ENCODE data around the gene CCDC174. TPM values are rescaled to one million over a fixed set of nuclear protein-coding genes. Genes with fewer than 3 reads are reported as not detected.

Gene CCDC174
- total RNA-seq, 4 donors from 2014 or later, result 21.2 to 30.1 (median 25.5) TPM

GRCh38 chr3:14619605-14620004 is 32.0 kb upstream of the CCDC174 start:
- H3K4me1 ChIP-seq, result no peaks in the 10 kb centered on the region
- intact Hi-C loops (cut with DNase I), result no loop called here
- H3K36me3 ChIP-seq, result no peaks in the 10 kb centered on the region
- DNase-seq, result no peak
- no peak overlapping the region for H3K4me3 ChIP-seq (replicated peaks in 1 of 3)
- no peak overlapping the region for H3K27ac ChIP-seq
- no peaks in the 10 kb centered on the region for H3K27me3 ChIP-seq
- WGBS, 2 donors, result 22 to 73% methylated on average over 2 of the region's 2 CpGs
- H3K9me3 ChIP-seq, result no peaks in the 10 kb centered on the region
- TF ChIP-seq POLR2A (IDR thresholded peaks at IDR 0.05), result no peak
- TF ChIP-seq CTCF (IDR thresholded peaks at IDR 0.05), result no peak

GRCh38 chr3:14620512-14620911 is 31.1 kb upstream of the CCDC174 start:
- Histone ChIP-seq H3K4me3 (replicated peaks in 1 of 3) (no peak overlapping the region), H3K9me3 (no peaks in the 10 kb centered on the region), H3K4me1 (peaks cover 0 to 5% of the 10 kb centered on the region in 2 donors), H3K36me3 (no peaks in the 10 kb centered on the region), H3K27ac (no peak overlapping the region), H3K27me3 (no peaks in the 10 kb centered on the region)
- no peak for DNase-seq
- TF ChIP-seq POLR2A (IDR thresholded peaks at IDR 0.05), result no peak
- no peak for TF ChIP-seq CTCF (IDR thresholded peaks at IDR 0.05)
- WGBS, 2 donors, result 46 to 61% methylated on average over 7 of the region's 7 CpGs
- intact Hi-C loops (cut with DNase I), result no loop called here

- intact Hi-C loops (cut with DNase I), result no loop called here
- no peak for DNase-seq
- H3K36me3 ChIP-seq, result no peaks in the 10 kb centered on the region
- peaks cover 0 to 5% of the 10 kb centered on the region in 2 donors for H3K4me1 ChIP-seq
- no peak overlapping the region for H3K27ac ChIP-seq
- TF ChIP-seq POLR2A (IDR thresholded peaks at IDR 0.05) (no peak), CTCF (IDR thresholded peaks at IDR 0.05) (no peak)
- H3K27me3 ChIP-seq, result no peaks in the 10 kb centered on the region
- H3K9me3 ChIP-seq, result no peaks in the 10 kb centered on the region
- 91 to 95% methylated on average over 4 of the region's 4 CpGs for WGBS, 2 donors
- H3K4me3 ChIP-seq (replicated peaks in 1 of 3), result no peak overlapping the region
Observed at GRCh38 chr3:14621093-14621492, 30.5 kb upstream of the CCDC174 start.

GRCh38 chr3:14622368-14622767 is 29.2 kb upstream of the CCDC174 start:
- Histone ChIP-seq H3K36me3 (no peaks in the 10 kb centered on the region), H3K27ac (no peak overlapping the region), H3K4me1 (peaks cover 0 to 5% of the 10 kb centered on the region in 2 donors), H3K27me3 (no peaks in the 10 kb centered on the region), H3K4me3 (replicated peaks in 1 of 3) (no peak overlapping the region), H3K9me3 (no peaks in the 10 kb centered on the region)
- WGBS, 2 donors, result 64 to 66% methylated on average over 6 of the region's 6 CpGs
- DNase-seq, result no peak
- no peak for TF ChIP-seq POLR2A (IDR thresholded peaks at IDR 0.05)
- no peak for TF ChIP-seq CTCF (IDR thresholded peaks at IDR 0.05)
- intact Hi-C loops (cut with DNase I), result no loop called here

- no peak for DNase-seq
- TF ChIP-seq POLR2A (IDR thresholded peaks at IDR 0.05) (no peak), CTCF (IDR thresholded peaks at IDR 0.05) (no peak)
Observed at GRCh38 chr3:14623569-14624051, 28.0 kb upstream of the CCDC174 start.

More at GRCh38 chr3:14623569-14624051, 28.0 kb upstream of the CCDC174 start:
- H3K27me3 ChIP-seq, result no peaks in the 10 kb centered on the region
- 61 to 62% methylated on average over 4 of the region's 4 CpGs for WGBS, 2 donors
- H3K9me3 ChIP-seq, result no peaks in the 10 kb centered on the region
- H3K36me3 ChIP-seq, result no peaks in the 10 kb centered on the region
- intact Hi-C loops (cut with DNase I), result no loop called here
- H3K4me3 ChIP-seq (replicated peaks in 1 of 3), result no peak overlapping the region
- H3K27ac ChIP-seq, result no peak overlapping the region
- H3K4me1 ChIP-seq, result peaks cover 0 to 5% of the 10 kb centered on the region in 2 donors

All from thyroid gland (tissue), 4 donors.